Fibroblast of pulmonary artery (primary cell): ENCODE measurements around the gene IL1RAPL1.
"Not testable (repeated sequence)": the region's sequence is repeated elsewhere in the genome, so short reads cannot be mapped to it uniquely, and the experiment has no call there.

Experiments used
- DNase-seq: peaks from one replicate; pipeline ENCODE4 v3.0.0-alpha.2; 2010; ENCODE audit warnings: low read depth
- H3K4me3 ChIP-seq: replicated peaks from 2 replicates; pipeline ENCODE4 v1.5.1; 2011; ENCODE audit warnings: low read depth, mild to moderate bottlenecking, control low read depth, low read length, moderate library complexity
- TF ChIP-seq, protein P1 (sequence below): IDR thresholded peaks from 2 replicates; pipeline ENCODE4 v1.5.1; 2011; ENCODE audit warnings: mild to moderate bottlenecking, control low read depth, low read length, inconsistent platforms; ENCODE audit errors: missing control alignments

IL1RAPL1 gene

GRCh38 chrX:29348288-29348687 lies 761.0 kb downstream of the IL1RAPL1 start:
- TF ChIP-seq, protein P1, sequence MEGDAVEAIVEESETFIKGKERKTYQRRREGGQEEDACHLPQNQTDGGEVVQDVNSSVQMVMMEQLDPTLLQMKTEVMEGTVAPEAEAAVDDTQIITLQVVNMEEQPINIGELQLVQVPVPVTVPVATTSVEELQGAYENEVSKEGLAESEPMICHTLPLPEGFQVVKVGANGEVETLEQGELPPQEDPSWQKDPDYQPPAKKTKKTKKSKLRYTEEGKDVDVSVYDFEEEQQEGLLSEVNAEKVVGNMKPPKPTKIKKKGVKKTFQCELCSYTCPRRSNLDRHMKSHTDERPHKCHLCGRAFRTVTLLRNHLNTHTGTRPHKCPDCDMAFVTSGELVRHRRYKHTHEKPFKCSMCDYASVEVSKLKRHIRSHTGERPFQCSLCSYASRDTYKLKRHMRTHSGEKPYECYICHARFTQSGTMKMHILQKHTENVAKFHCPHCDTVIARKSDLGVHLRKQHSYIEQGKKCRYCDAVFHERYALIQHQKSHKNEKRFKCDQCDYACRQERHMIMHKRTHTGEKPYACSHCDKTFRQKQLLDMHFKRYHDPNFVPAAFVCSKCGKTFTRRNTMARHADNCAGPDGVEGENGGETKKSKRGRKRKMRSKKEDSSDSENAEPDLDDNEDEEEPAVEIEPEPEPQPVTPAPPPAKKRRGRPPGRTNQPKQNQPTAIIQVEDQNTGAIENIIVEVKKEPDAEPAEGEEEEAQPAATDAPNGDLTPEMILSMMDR: no peak
- no peak for DNase-seq
- H3K4me3 ChIP-seq: no peak overlapping the region

GRCh38 chrX:29359276-29359675 lies 772.0 kb downstream of the IL1RAPL1 start:
- H3K4me3 ChIP-seq: no peak overlapping the region
- TF ChIP-seq, protein P1: no peak
- DNase-seq: no peak

GRCh38 chrX:29374765-29375164 lies 787.5 kb downstream of the IL1RAPL1 start:
- H3K4me3 ChIP-seq, DNase-seq: not testable (repeated sequence)

GRCh38 chrX:29376584-29376983 lies 789.3 kb downstream of the IL1RAPL1 start:
- TF ChIP-seq, protein P1: no peak
- DNase-seq: no peak
- no peak overlapping the region for H3K4me3 ChIP-seq

DNA sequence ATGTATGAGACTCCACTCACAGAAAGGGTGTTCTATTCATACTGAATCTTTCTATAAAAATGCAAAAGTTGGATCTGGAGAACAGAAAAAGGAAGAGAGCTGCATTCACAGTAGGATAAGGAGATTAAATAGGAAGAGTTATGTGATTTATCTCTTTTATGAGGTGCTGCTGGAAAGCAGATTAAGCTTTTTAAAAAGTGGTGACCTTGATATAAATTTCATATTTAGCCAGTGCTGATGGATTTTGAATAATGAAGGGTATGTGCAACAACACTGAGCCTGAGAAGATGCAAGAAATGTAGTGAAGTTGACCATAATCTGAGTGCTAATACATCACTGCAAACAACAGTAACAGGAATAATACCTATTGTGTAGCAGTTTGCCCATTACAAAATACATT lies 795.6 kb downstream of the IL1RAPL1 start:
- H3K4me3 ChIP-seq: no peak overlapping the region
- TF ChIP-seq, protein P1: no peak
- DNase-seq: no peak

DNA sequence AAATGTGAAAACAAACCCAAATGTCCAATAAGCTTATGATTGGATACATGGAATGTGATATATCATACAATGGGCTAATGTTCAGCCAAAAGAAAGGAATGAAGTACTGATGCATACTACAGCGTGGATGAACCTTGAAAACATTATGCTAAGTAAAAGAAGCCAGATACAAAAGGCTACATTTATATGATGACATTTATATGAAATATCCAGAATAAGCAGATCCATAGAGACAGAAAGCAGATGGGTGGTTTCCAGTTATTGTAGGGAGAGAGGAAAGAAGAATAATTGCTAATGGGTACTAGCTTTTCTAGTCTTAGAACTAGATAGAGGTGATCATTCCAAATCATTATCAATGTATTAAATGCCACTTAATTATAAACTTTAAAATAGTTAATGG lies 801.3 kb downstream of the IL1RAPL1 start:
- TF ChIP-seq, protein P1: no peak
- H3K4me3 ChIP-seq: no peak overlapping the region
- no peak for DNase-seq

DNA sequence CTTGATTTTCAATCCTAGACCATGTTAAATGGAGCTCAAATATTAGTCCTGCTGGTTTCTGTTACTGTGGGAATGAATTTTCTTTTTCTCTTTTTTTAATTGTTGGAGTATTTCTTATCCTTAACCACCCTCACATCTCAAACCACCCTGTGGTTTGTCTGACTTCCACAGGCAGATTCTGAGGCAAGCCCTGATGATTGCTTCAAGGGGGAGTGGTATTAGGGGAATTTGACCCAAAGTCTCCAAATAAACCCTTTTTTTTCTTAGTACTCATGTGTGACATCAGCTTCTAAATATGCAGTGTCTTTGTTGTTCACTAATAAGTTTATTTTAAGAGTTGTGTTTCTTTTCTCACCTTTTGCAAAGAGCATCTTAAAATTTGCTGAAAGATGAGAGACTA lies 810.3 kb downstream of the IL1RAPL1 start:
- peak; percentile 50 for DNase-seq
- H3K4me3 ChIP-seq: no peak overlapping the region
- TF ChIP-seq, protein P1: no peak

DNA sequence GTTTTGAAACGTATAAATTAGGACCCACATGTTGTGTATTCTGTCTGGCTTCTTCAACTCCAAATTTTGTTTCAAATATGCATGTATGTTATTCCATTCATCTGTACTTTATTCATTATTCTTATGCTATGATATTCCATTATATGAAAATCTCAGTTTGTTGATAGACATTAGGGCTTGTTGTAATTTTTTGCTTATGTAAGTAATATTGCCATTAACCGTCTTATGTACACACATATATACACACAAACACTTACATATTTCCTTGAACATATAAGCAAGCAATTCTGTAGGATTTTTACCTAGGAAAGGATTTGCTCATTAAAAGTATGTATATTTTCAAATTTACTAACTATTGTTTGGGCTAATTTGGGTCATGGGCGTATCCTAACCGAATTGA lies 820.1 kb downstream of the IL1RAPL1 start:
- TF ChIP-seq, protein P1: no peak

More for the DNA sequence above, 820.1 kb downstream of the IL1RAPL1 start:
- H3K4me3 ChIP-seq: no peak overlapping the region
- no peak for DNase-seq
